ENCODE data around the gene PTGES3L.
"Not testable (repeated sequence)": the region's sequence is repeated elsewhere in the genome, so short reads cannot be mapped to it uniquely, and the experiment has no call there.

PTGES3L gene

GRCh38 chr17:42980766-42981397 lies 1.0 kb upstream of the PTGES3L start:
- peaks cover 22 to 28% of the 10 kb centered on the region in 2 donors for H3K4me1 Mint-ChIP-seq (ENCODE audit: low read depth in 2 of 2)

DNA sequence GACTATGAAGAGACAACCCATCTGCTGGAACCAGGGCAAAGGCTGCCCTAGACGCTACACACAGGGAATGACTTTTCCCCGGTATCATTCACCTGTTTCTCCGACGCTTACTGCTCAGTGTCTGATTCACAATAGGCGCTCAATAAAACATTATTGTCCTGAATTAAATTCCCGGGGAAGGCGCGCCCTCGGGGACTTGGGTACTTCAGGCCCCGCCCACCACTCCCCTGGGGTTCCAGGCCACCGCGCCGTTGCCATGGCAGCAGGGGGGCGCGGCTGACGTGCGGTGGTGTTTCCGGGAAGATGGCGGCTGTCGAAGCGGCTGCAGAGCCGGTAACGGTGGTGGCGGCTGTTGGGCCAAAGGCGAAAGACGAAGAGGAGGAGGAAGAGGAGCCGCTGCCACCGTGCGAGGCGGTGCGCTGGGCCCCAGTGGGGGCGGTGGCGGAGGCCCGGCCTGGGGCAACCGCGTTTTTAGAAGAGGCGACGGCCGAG lies 440 bp upstream of the PTGES3L start, which contains the start of gene RUNDC1:
Gene RUNDC1, plus strand, starts transcription at position 292 of the 492 bp plus-strand sequence. Its CDS starts 12 bp downstream, at position 304.
- no peaks in the 10 kb centered on the region for H3K9me3 Mint-ChIP-seq
- peaks cover 36% of the 10 kb centered on the region for H3K36me3 Mint-ChIP-seq (ENCODE audit: insufficient read depth)
- peak; percentile 84 to 88 (median 87) for DNase-seq
- peak within 1 kb of the TSS; percentile 93 to 95 for H3K4me3 Mint-ChIP-seq
- peak within 1 kb of the TSS; percentile 95 to 97 for H3K27ac Mint-ChIP-seq
- no peaks in the 10 kb centered on the region for H3K27me3 Mint-ChIP-seq
- peaks cover 22 to 28% of the 10 kb centered on the region in 2 donors for H3K4me1 Mint-ChIP-seq (ENCODE audit: low read depth in 2 of 2)
- ATAC-seq (replicated peaks): peak; percentile 86

More at GRCh38 chr17:42980766-42981397, 1.0 kb upstream of the PTGES3L start:
- peak overlapping the region; percentile 95 to 97 for H3K27ac Mint-ChIP-seq
- peak; percentile 73 for ATAC-seq (replicated peaks)
- H3K27me3 Mint-ChIP-seq: no peaks in the 10 kb centered on the region
- peaks cover 38% of the 10 kb centered on the region for H3K36me3 Mint-ChIP-seq (ENCODE audit: insufficient read depth)
- no peaks in the 10 kb centered on the region for H3K9me3 Mint-ChIP-seq
- peak overlapping the region; percentile 93 to 95 for H3K4me3 Mint-ChIP-seq
- peak; percentile 27 to 52 (median 37) for DNase-seq

GRCh38 chr17:42975701-42976100 lies 4.2 kb downstream of the PTGES3L start:
- not testable (repeated sequence) for H3K9me3 Mint-ChIP-seq; H3K27ac Mint-ChIP-seq; H3K27me3 Mint-ChIP-seq; H3K4me3 Mint-ChIP-seq; DNase-seq; ATAC-seq (replicated peaks)
- Mint-ChIP-seq H3K4me1 (ENCODE audit: low read depth in 2 of 2) (peaks cover 11 to 13% of the 10 kb centered on the region in 2 donors), H3K36me3 (ENCODE audit: insufficient read depth) (peaks cover 10% of the 10 kb centered on the region)

DNA sequence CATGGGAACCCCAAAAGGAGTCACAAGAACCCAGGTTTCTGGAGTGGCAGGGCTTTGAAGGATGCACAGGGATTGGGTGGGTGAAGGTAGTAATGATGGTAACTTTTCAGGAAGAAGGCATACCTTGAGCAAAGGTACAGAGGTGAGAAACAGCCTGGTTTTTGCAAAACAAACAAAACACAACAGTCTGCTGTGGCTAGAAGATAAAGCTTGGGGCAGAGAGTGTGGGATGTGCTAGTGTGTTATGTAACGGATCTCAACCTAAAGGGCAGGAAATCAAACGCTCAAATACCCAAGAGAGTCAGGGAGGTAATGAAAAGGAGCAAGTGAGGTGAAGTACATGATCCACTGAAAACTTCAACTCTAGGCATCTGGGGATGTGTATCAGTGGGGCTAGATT lies 4.6 kb downstream of the PTGES3L start:
- ATAC-seq (replicated peaks) (no peak), DNase-seq (no peak)
- no peaks in the 10 kb centered on the region for H3K27me3 Mint-ChIP-seq
- H3K36me3 Mint-ChIP-seq (ENCODE audit: insufficient read depth): peaks cover 7% of the 10 kb centered on the region
- no peak overlapping the region for H3K27ac Mint-ChIP-seq
- no peaks in the 10 kb centered on the region for H3K9me3 Mint-ChIP-seq
- H3K4me3 Mint-ChIP-seq: no peak overlapping the region
- peaks cover 9 to 11% of the 10 kb centered on the region in 2 donors for H3K4me1 Mint-ChIP-seq (ENCODE audit: low read depth in 2 of 2)

DNA sequence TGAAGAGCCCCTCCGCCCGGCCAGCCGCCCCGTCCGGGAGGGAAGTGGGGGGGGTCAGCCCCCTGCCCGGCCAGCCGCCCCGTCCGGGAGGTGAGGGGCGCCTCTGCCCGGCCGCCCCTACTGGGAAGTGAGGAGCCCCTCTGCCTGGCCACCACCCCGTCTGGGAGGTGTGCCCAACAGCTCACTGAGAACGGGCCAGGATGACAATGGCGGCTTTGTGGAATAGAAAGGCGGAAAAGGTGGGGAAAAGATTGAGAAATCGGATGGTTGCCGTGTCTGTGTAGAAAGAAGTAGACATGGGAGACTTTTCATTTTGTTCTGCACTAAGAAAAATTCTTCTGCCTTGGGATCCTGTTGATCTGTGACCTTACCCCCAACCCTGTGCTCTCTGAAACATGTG lies 6.6 kb downstream of the PTGES3L start:
- H3K9me3 Mint-ChIP-seq; H3K27ac Mint-ChIP-seq; H3K36me3 Mint-ChIP-seq (ENCODE audit: insufficient read depth); H3K27me3 Mint-ChIP-seq; H3K4me1 Mint-ChIP-seq (ENCODE audit: low read depth in 2 of 2); ATAC-seq (replicated peaks); H3K4me3 Mint-ChIP-seq; DNase-seq: not testable (repeated sequence)

DNA sequence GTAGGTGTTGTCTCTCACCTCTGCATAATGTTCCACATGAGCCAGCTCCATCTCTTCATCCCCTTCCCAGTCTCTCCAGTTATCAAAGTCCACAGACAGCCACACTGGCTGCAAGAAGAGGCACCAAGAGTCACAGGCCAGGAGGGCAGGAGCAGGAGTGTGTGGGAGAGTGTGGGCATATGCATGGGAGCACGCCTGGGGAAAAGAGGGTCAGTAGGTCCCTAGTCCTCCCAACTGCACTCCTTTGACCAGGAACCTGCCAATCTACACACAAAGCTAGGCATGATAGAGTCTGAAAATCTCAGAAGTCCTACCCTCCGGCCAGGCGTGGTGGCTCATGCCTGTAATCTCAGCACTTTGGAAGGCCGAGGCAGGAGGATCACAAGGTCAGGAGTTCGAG lies 8.3 kb downstream of the PTGES3L start:
- no peaks in the 10 kb centered on the region for H3K36me3 Mint-ChIP-seq (ENCODE audit: insufficient read depth)
- H3K27me3 Mint-ChIP-seq: no peaks in the 10 kb centered on the region
- H3K4me1 Mint-ChIP-seq (ENCODE audit: low read depth in 2 of 2): no peaks in the 10 kb centered on the region
- no peak overlapping the region for H3K27ac Mint-ChIP-seq
- H3K4me3 Mint-ChIP-seq: no peak overlapping the region
- ATAC-seq (replicated peaks): no peak
- H3K9me3 Mint-ChIP-seq: no peaks in the 10 kb centered on the region
- DNase-seq: no peak

- Mint-ChIP-seq H3K27ac (no peak overlapping the region), H3K4me1 (ENCODE audit: low read depth in 2 of 2) (peaks cover 5 to 6% of the 10 kb centered on the region in 2 donors), H3K9me3 (no peaks in the 10 kb centered on the region), H3K27me3 (no peaks in the 10 kb centered on the region), H3K4me3 (no peak overlapping the region), H3K36me3 (ENCODE audit: insufficient read depth) (peaks cover 4% of the 10 kb centered on the region)
- ATAC-seq (replicated peaks): no peak
- no peak for DNase-seq
Observed at GRCh38 chr17:42969001-42969581, 10.8 kb downstream of the PTGES3L start.

DNA sequence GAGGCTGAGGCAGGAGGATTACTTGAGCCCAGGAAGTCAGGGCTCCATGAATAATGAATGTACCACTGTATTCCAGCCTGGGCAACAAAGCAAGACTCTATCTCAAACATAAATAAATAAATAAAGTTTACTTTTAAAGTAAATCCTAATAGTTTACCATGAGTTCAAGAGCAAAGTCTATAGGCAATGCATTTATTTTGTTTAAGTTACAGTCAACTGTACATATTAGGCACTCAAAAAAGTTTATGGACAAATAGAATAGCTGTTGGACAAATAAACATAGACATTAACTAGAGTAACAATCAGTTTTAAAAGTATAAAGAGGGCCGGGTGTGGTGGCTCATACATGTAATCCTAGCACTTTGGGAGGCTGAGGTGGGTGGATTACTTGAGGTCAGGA lies 12.0 kb downstream of the PTGES3L start:
- no peak for DNase-seq
- Mint-ChIP-seq H3K4me3 (no peak overlapping the region), H3K27ac (no peak overlapping the region), H3K27me3 (no peaks in the 10 kb centered on the region), H3K9me3 (no peaks in the 10 kb centered on the region), H3K36me3 (ENCODE audit: insufficient read depth) (peaks cover 5% of the 10 kb centered on the region), H3K4me1 (ENCODE audit: low read depth in 2 of 2) (peaks cover 10 to 15% of the 10 kb centered on the region in 2 donors)
- no peak for ATAC-seq (replicated peaks)

DNA sequence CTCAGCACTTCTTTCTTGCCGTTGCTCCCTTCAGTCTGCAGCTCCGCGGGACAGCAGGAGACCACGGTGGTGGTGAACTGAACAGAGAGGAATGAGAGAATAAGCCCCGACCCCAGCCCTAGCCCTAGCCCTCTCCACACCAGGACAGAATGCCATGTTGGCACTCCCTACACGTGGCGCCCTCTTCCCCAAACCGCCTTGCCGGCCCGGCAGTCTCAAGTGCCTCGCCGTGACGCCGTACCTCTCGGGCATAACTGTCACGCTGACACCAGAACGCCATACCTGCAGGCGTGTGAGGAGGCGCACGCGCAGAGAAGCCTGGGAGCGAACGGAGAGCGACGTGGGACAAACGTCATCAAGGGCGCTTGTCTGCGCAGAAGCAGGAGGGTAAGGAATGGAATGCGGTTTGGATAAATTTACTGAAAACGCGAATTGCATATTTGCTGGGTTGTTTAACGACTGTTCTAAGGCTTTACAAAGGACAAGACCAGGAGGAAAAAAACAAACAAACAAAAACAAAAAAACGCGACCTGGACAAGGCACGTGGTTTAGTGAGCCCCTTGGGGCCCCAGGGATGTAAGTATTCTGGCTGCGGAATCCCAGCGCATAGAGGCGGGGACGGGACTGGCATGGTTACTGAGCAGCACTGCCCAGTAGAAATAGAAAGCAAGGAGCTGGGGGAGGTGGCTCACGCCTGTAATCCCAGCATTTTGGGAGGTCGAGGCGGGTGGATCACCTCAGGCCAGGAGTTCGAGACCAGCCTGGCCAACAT lies 15.5 kb downstream of the PTGES3L start, which contains the start of gene AARSD1:
Gene AARSD1, minus strand, starts transcription at position 294 of the 772 bp plus-strand sequence. Its CDS starts 14 bp downstream, at position 280.
- peaks cover 32% of the 10 kb centered on the region for H3K36me3 Mint-ChIP-seq (ENCODE audit: insufficient read depth)
- H3K27ac Mint-ChIP-seq: peak within 1 kb of the TSS; percentile 88 to 90

DNA sequence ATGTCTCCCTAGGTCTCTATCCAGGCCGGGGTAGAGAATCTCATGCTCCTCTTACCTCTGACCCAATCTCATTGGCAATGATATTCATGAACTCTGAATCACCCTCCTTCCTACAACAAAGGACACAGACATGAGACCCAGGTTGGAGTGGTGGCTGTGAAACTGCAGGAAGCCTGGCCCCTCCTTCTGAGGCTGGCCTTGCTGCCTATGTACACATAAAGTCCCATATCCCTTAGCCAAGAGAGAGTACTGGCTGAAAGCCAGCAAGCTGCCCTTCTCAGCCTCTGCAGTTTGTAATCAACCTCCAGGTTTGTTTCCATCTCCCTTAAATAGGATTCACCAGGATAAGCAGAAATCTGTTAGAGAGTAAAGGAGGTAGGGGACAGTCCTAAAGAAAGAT lies 26.2 kb downstream of the PTGES3L start:
- H3K36me3 Mint-ChIP-seq (ENCODE audit: insufficient read depth): peaks cover 81% of the 10 kb centered on the region
- H3K4me1 Mint-ChIP-seq (ENCODE audit: low read depth in 2 of 2): no peaks in the 10 kb centered on the region
- H3K9me3 Mint-ChIP-seq: no peaks in the 10 kb centered on the region
- no peak for ATAC-seq (replicated peaks)
- H3K27me3 Mint-ChIP-seq: no peaks in the 10 kb centered on the region
- no peak overlapping the region for H3K4me3 Mint-ChIP-seq
- peak overlapping the region in 1 of 2 donors; percentile 41 for H3K27ac Mint-ChIP-seq
- no peak for DNase-seq

More for the DNA sequence above, 15.5 kb downstream of the PTGES3L start, which contains the start of gene AARSD1:
- peak; percentile 99 for ATAC-seq (replicated peaks)
- peak; percentile 81 to 86 (median 82) for DNase-seq
- peaks cover 10 to 15% of the 10 kb centered on the region in 2 donors for H3K4me1 Mint-ChIP-seq (ENCODE audit: low read depth in 2 of 2)
- H3K27me3 Mint-ChIP-seq: no peaks in the 10 kb centered on the region
- peak within 1 kb of the TSS; percentile 82 to 86 for H3K4me3 Mint-ChIP-seq
- no peaks in the 10 kb centered on the region for H3K9me3 Mint-ChIP-seq

DNA sequence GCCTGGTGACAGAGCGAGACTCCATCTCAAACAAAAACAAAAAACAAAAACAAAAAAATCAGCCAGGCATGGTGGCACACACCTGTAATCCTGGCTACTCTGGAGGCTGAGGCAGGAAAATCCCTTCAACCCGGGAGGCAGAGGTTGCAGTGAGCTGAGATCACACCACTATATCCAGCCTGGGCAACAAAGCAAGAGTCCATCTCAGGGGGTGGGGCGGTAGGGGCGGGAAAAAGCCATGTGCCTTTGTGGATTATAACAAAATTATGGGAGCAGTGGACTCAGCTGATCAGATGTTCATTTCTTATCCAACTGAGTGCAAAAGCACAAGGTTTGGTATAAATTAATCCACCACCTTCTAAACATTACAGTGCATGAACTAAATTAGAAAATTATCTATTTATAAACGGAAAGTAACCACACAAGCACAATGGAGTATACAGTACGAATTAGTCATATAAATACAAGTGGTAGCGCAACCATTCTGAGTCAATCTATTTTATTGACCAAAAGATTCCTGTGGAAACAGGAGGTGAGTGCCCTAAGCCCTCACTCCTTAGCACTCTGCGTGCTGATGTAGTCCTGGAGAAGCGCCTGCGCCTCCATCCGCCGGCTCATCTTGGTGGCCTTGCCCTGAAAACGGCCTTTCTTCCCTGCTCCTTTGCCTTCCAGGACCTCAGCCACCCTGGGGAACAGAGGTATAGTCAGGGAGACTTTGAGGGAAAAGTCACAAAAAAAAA lies 29.7 kb downstream of the PTGES3L start:
- Mint-ChIP-seq H3K27ac (peak overlapping the region in 1 of 2 donors; percentile 58), H3K9me3 (no peaks in the 10 kb centered on the region), H3K4me3 (no peak overlapping the region), H3K27me3 (no peaks in the 10 kb centered on the region), H3K36me3 (ENCODE audit: insufficient read depth) (peaks cover 61% of the 10 kb centered on the region), H3K4me1 (ENCODE audit: low read depth in 2 of 2) (no peaks in the 10 kb centered on the region)
- ATAC-seq (replicated peaks) (no peak), DNase-seq (no peak)

DNA sequence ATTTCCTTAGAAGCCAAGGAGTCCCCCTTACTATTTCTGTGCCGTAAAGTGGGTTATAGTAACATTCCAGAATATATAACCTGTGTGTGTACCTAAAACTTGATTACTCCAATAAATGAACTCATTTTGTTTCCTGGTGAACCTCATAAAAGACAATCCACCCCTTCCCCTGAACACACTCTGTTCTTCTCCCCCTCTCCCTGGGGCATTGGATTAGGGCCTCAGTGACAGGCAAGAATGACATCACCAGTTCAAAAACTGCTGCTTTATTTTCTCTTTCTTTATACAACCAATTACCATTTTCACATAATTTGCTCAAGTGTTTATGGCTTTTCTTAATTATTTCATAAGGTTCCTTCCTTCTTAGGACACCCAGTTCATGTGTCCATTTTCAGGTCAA lies 33.1 kb downstream of the PTGES3L start:
- Mint-ChIP-seq H3K36me3 (ENCODE audit: insufficient read depth) (peaks cover 32% of the 10 kb centered on the region), H3K4me3 (no peak overlapping the region), H3K27ac (no peak overlapping the region), H3K9me3 (no peaks in the 10 kb centered on the region), H3K4me1 (ENCODE audit: low read depth in 2 of 2) (no peaks in the 10 kb centered on the region), H3K27me3 (no peaks in the 10 kb centered on the region)
- no peak for ATAC-seq (replicated peaks)
- DNase-seq: no peak

GRCh38 chr17:42944211-42944610 lies 35.7 kb downstream of the PTGES3L start:
- Mint-ChIP-seq H3K4me3 (no peak overlapping the region), H3K4me1 (ENCODE audit: low read depth in 2 of 2) (no peaks in the 10 kb centered on the region), H3K9me3 (no peaks in the 10 kb centered on the region), H3K36me3 (ENCODE audit: insufficient read depth) (peaks cover 14% of the 10 kb centered on the region), H3K27ac (no peak overlapping the region), H3K27me3 (peaks cover 6 to 11% of the 10 kb centered on the region in 2 donors)
- ATAC-seq (replicated peaks) (no peak), DNase-seq (no peak)
